Omental fat pad (tissue), 4 donors: ENCODE measurements around the gene ACVRL1. TPM values are rescaled to one million over a fixed set of nuclear protein-coding genes. Genes with fewer than 3 reads are reported as not detected.

Experiments
- ATAC-seq: fragments of 150-250 bp; one replicate; pipeline ENCODE4 v1.9.1; 2016; ENCODE audit warnings: mild to moderate bottlenecking, moderate library complexity; ENCODE audit not compliant: low FRiP score
- DNase-seq: peaks from one replicate; pipeline ENCODE4 v3.0.0-alpha.2; 2019; ENCODE audit warnings: low spot score
- total RNA-seq, 4 donors: library from RNA; depleted of rRNA; stranded (reverse); fragments of >200 nt; gene quantifications; one replicate each; pipeline ENCODE4 v1.1.0, GENCODE V29; 2016
- TF ChIP-seq, protein P1 (sequence below), 3 donors: fragments of 450-650 bp; IDR thresholded peaks; one replicate each; pipeline ENCODE4 v1.5.1; 2016 to 2017; ENCODE audit warnings: antibody characterized with exemption in 3 of 3, mild to moderate bottlenecking in 3 of 3, moderate library complexity in 2 of 3

The ACVRL1 gene
- total RNA-seq, 4 donors from 2014 or later = 69.3 to 593 (median 113) TPM

DNA sequence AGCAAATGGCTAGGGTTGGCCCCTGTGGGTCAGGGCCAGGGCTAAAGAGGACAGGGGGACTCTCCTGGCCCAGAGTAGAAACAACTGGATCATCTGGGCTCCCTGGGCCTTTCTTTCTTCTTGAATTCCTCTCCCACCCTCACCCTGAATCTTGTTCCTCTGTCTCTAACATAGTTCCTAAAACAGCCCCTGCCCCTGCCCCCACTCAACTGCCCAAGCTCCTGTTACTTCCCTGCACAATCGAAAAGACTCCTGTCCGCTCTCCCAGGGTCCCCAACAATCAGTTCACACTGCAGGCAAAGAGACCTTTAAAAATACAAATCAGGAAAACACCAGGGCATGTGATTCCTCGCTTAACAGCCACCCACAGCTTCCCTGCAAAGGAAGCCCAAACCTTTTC is 37.4 kb upstream of the ACVRL1 start:
- TF ChIP-seq, protein P1, sequence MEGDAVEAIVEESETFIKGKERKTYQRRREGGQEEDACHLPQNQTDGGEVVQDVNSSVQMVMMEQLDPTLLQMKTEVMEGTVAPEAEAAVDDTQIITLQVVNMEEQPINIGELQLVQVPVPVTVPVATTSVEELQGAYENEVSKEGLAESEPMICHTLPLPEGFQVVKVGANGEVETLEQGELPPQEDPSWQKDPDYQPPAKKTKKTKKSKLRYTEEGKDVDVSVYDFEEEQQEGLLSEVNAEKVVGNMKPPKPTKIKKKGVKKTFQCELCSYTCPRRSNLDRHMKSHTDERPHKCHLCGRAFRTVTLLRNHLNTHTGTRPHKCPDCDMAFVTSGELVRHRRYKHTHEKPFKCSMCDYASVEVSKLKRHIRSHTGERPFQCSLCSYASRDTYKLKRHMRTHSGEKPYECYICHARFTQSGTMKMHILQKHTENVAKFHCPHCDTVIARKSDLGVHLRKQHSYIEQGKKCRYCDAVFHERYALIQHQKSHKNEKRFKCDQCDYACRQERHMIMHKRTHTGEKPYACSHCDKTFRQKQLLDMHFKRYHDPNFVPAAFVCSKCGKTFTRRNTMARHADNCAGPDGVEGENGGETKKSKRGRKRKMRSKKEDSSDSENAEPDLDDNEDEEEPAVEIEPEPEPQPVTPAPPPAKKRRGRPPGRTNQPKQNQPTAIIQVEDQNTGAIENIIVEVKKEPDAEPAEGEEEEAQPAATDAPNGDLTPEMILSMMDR (IDR thresholded peaks at IDR 0.05) = no peak
- DNase-seq = no peak

DNA sequence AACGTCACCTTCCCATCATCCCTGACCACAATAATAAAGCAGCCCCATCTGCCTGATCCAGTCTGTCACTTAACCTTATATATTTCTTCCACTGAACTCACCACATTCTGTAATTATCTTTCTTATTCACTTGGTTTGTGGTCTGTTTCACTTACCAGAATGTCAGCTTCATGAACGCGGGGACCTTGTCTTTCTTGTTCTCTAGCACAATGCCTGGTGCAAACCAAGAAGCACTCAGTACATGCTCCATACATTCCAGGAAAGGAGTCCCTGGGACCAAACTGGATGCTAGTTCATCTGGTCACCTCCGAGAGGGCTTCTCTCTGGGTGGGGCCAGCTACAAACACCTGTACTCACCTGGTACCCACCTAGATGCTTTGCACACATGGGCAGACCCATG is 36.8 kb upstream of the ACVRL1 start:
- DNase-seq = no peak
- no peak for ATAC-seq
- TF ChIP-seq, protein P1 (IDR thresholded peaks at IDR 0.05) = no peak

More for the DNA sequence above, 37.4 kb upstream of the ACVRL1 start:
- no peak for ATAC-seq

DNA sequence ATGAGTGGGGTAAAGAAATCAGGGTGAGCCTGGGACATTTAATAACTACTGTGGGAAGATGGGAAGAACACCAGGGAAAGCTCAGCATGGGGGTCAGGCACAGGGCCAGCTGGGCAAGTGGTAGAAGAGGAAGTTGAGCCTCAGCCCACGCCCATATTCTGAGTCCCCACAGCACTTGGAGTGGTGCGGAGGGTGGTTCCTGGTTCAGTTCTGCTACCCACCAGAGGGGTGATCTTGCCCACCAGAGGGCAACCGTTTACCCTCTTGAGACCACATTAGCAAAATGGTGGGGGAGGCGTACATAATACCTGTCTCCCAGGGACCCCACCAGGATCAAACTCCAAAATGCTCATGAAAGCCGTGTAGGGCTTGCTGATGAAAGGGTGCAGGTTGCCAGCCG is 36.2 kb upstream of the ACVRL1 start:
- ATAC-seq (no peak), DNase-seq (no peak)
- TF ChIP-seq, protein P1 (IDR thresholded peaks at IDR 0.05) = no peak

DNA sequence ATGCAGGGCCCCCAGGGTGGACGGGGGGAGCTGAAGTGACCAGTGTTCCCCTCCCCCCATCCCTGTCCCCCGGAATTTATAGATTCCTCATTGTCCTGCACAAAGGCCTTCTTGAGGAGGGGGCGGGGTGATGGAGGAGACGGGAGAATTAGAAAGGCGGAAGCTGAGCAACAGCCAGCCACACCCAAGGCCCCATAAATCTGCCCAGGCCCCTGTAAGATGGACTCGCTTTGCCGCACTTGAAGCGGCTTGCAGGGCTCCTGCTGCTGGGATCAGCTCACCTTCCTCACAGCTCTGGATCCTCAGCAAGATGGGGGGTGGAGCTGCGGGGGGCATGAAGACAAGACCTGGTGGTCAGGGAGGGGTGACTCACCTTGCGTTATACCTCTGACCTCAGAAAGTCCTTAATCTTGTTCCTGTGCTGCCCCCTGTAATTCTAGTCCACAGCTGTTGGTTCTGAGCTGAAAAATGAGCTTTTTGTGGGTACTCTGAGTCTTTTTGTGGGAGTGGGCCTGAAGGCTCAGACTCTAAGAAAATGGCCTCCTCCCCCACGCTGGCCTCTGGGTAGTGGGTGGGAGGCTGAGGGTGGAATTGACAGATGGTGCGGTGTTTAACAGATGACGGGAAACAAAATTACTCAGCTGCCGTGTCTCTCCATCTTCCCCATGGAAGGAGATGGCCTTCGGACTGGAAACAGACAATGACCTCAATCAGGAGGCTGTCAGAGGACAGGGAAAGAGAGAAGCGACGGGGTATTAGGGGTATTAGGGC is 35.2 kb upstream of the ACVRL1 start:
- ATAC-seq = no peak
- DNase-seq = no peak
- TF ChIP-seq, protein P1 (IDR thresholded peaks at IDR 0.05) = no peak

DNA sequence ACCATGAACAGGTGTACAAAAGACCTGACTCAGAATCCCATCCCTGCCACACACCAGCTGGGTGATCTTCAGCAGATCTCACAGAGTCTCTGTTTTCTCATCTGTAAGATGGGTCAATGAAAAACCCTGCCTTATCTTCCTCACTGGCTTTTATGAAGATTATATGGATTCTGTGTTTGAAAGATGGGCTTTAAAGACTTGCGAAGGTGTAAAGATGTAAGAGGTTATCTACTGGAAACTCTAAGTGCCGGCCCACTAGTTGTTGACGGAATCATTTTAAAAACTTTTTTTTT is 34.7 kb upstream of the ACVRL1 start:
- TF ChIP-seq, protein P1 (IDR thresholded peaks at IDR 0.05) = no peak
- no peak for DNase-seq
- ATAC-seq = no peak

DNA sequence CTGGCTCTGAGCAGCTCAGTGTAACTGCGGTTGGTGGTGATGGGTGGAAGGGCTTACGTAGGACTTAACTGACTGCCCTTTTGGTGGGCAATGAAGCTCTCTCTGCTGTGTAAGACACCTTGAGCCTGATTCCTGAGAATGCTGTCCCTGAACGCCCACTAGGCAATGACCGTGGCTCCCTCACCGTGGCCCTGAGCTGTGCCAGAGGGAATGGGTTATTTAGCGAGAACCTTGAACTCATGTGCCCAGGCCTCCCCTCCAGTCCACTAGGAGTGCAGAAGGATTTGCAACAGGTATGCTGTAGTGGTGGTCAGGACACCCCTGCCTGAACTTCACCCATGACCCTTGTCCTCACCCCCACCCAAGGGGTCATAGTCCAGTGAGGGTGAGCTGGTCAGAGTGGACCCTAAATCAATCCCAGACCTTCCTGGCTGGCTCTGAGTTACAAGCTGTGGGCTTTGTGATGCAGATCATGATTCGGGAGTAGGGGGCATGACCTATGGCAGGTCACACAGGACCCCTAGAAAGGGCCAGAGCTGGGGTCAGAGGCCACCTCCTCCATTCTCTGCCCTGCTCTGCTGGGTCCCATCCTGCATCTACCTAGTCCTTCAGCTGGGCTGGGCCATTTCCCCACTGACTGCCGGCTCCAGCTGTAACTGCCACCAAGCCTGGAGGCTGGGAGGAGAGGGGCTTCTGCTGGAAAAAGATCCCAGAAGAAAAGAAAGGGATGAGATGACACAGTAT is 33.9 kb upstream of the ACVRL1 start:
- ATAC-seq (no peak), DNase-seq (no peak)
- TF ChIP-seq, protein P1 (IDR thresholded peaks at IDR 0.05) = no peak

DNA sequence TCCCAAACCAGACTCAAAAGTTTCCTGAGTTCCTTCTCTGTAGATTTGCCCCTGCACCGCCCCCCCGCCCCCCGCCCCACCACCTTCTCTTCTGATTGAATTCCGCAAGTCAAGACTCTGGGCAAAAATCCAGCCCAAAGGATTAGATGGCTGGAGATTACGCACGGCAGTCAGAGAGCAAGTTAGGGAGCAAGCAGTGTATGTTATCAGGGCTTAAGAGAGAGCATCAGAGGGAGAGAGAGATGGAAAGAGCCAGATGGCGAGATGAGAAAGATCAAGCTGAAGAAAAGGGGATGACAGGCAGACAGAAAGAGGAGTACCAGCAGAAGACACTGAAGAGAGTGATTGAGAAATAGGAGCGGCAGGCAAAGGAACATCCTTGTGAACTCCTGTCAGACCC is 33.3 kb upstream of the ACVRL1 start:
- DNase-seq (no peak), ATAC-seq (no peak)

More for the DNA sequence above, 33.3 kb upstream of the ACVRL1 start:
- TF ChIP-seq, protein P1 (IDR thresholded peaks at IDR 0.05) = no peak
